OCI-LY7 (cell line): ENCODE measurements around the gene SAP30BP.

Experiments used
- CTCF ChIP-seq: fragments of 200-600 bp; sonication (generic); conservative IDR thresholded peaks from 2 replicates; pipeline ENCODE4 v1.5.1; 2014; ENCODE audit warnings: mild to moderate bottlenecking, antibody characterized with exemption, low read length, moderate library complexity, mixed read lengths
- EZH2phosphoT487 ChIP-seq: fragments of 200-600 bp; sonication (generic); IDR thresholded peaks from 2 replicates; pipeline ENCODE4 v1.6.1; 2018; ENCODE audit warnings: low read depth, borderline replicate concordance, mild to moderate bottlenecking, mixed run types, antibody characterized with exemption, low read length, moderate library complexity, mixed read lengths

- no peak for TF ChIP-seq CTCF
- no peak for TF ChIP-seq EZH2phosphoT487
Observed at GRCh38 chr17:75707079-75707571, 40.0 kb downstream of the SAP30BP start.
